Measurements from ENCODE around the gene CXCR2. TPM values are rescaled to one million over a fixed set of nuclear protein-coding genes. Genes with fewer than 3 reads are reported as not detected.

The CXCR2 gene
- total RNA-seq, 2 experiments from 2014 or later: not detected

DNA sequence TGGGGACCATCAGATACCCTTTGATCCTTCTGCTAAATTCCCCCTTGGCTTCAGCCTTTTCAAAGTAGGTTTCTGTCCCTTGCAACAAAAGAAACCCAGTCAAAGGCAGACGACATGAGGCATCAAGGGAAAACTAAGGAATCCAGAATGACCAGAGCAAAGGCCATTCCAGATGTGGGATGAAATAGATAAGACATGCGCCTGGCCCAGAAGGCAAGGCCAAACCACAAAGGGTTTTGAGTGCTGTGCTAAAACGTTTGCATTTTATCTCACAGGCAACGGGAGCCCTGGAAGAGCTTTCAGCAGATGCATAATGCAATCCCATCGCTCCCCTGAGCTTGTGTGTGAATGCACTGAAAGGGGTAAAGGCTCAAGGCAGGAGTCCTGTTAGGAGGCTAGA lies 23.3 kb downstream of the CXCR2 start:
- intact Hi-C loops (cut with micrococcal nuclease; ENCODE audit: unreplicated experiment): no loop called here
- Histone ChIP-seq H3K36me3 (ENCODE audit: insufficient read depth, low read length) (no peaks in the 10 kb centered on the region), H3K4me2 (ENCODE audit: low read length) (no peak overlapping the region), H3K4me3 (ENCODE audit: low read depth, low read length, poor library complexity, severe bottlenecking) (no peak overlapping the region), H3K9me2 (ENCODE audit: insufficient read depth, low read length) (no peaks in the 10 kb centered on the region), H3K4me1 (ENCODE audit: insufficient read depth, low read length, poor library complexity, severe bottlenecking) (no peaks in the 10 kb centered on the region), H3K79me2 (ENCODE audit: insufficient read depth, low read depth, low read length) (no peaks in the 10 kb centered on the region), H3K27ac (ENCODE audit: low read depth, low read length, poor library complexity, severe bottlenecking) (no peak overlapping the region), H4K20me1 (ENCODE audit: insufficient read depth, low read length) (no peaks in the 10 kb centered on the region), H2AFZ (ENCODE audit: low read length) (no peak overlapping the region), H3K9me3 (ENCODE audit: low read length) (no peaks in the 10 kb centered on the region)
- ChIA-PET POLR2A (no interaction called here), CTCF (ENCODE audit: unreplicated experiment) (no interaction called here)
- TF ChIP-seq EZH2phosphoT487 (IDR thresholded peaks at IDR 0.05; ENCODE audit: borderline replicate concordance, low read depth, low read length): no peak
- TF ChIP-seq, protein P1, sequence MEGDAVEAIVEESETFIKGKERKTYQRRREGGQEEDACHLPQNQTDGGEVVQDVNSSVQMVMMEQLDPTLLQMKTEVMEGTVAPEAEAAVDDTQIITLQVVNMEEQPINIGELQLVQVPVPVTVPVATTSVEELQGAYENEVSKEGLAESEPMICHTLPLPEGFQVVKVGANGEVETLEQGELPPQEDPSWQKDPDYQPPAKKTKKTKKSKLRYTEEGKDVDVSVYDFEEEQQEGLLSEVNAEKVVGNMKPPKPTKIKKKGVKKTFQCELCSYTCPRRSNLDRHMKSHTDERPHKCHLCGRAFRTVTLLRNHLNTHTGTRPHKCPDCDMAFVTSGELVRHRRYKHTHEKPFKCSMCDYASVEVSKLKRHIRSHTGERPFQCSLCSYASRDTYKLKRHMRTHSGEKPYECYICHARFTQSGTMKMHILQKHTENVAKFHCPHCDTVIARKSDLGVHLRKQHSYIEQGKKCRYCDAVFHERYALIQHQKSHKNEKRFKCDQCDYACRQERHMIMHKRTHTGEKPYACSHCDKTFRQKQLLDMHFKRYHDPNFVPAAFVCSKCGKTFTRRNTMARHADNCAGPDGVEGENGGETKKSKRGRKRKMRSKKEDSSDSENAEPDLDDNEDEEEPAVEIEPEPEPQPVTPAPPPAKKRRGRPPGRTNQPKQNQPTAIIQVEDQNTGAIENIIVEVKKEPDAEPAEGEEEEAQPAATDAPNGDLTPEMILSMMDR (conservative IDR thresholded peaks at IDR 0.05; ENCODE audit: low read length): no peak
- DNase-seq (ENCODE audit: low spot score): no peak
- no TSS peak for BruUV-seq (replicated peaks)

- Histone ChIP-seq H3K4me2 (ENCODE audit: low read length) (no peak overlapping the region), H2AFZ (ENCODE audit: low read length) (no peak overlapping the region), H4K20me1 (ENCODE audit: insufficient read depth, low read length) (no peaks in the 10 kb centered on the region), H3K9me3 (ENCODE audit: low read length) (no peaks in the 10 kb centered on the region), H3K4me3 (ENCODE audit: low read depth, low read length, poor library complexity, severe bottlenecking) (no peak overlapping the region), H3K9me2 (ENCODE audit: insufficient read depth, low read length) (no peaks in the 10 kb centered on the region), H3K27ac (ENCODE audit: low read depth, low read length, poor library complexity, severe bottlenecking) (no peak overlapping the region), H3K79me2 (ENCODE audit: insufficient read depth, low read depth, low read length) (no peaks in the 10 kb centered on the region), H3K36me3 (ENCODE audit: insufficient read depth, low read length) (no peaks in the 10 kb centered on the region), H3K4me1 (ENCODE audit: insufficient read depth, low read length, poor library complexity, severe bottlenecking) (no peaks in the 10 kb centered on the region)
- intact Hi-C loops (cut with micrococcal nuclease; ENCODE audit: unreplicated experiment): no loop called here
- DNase-seq (ENCODE audit: low spot score): no peak
- TF ChIP-seq, protein P1 (conservative IDR thresholded peaks at IDR 0.05; ENCODE audit: low read length): no peak
- no peak for TF ChIP-seq EZH2phosphoT487 (IDR thresholded peaks at IDR 0.05; ENCODE audit: borderline replicate concordance, low read depth, low read length)
- POLR2A ChIA-PET: no interaction called here
- CTCF ChIA-PET (ENCODE audit: unreplicated experiment): no interaction called here
- BruUV-seq (replicated peaks): no TSS peak
These were observed 24.1 kb downstream of the CXCR2 start for GRCh38 chr2:218149848-218150440.

DNA sequence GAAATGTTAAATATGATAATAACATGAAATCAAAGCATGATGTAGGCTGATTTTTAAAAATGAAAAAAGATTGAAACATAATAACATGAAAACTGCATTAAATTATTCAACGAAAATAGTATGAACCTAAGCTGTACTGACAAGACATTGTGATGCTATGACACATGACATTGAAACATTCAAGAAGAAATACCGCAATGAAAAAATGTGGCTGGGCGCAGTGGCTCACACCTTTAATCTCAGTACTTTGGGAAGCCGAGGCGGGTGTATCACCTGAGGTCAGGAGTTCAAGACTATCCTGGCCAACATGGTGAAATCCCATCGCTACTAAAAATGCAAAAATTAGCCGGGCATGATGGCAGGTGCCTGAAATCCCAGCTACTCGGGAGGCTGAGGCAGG lies 26.3 kb downstream of the CXCR2 start:
- no peak overlapping the region for H3K4me2 ChIP-seq (ENCODE audit: low read length)
- H3K9me2 ChIP-seq (ENCODE audit: insufficient read depth, low read length): no peaks in the 10 kb centered on the region
- H3K79me2 ChIP-seq (ENCODE audit: insufficient read depth, low read depth, low read length): no peaks in the 10 kb centered on the region
- no peak overlapping the region for H2AFZ ChIP-seq (ENCODE audit: low read length)
- ChIA-PET POLR2A (interaction anchor here (1.3 kb wide), 1 partner anchor 10 kb away, joined by 4 read pairs; no protein-coding TSS in a partner anchor), CTCF (ENCODE audit: unreplicated experiment) (no interaction called here)
- BruUV-seq (replicated peaks): no TSS peak
- no peaks in the 10 kb centered on the region for H4K20me1 ChIP-seq (ENCODE audit: insufficient read depth, low read length)
- TF ChIP-seq, protein P1 (conservative IDR thresholded peaks at IDR 0.05; ENCODE audit: low read length): no peak
- no peak for TF ChIP-seq EZH2phosphoT487 (IDR thresholded peaks at IDR 0.05; ENCODE audit: borderline replicate concordance, low read depth, low read length)
- intact Hi-C loops (cut with micrococcal nuclease; ENCODE audit: unreplicated experiment): no loop called here
- no peaks in the 10 kb centered on the region for H3K9me3 ChIP-seq (ENCODE audit: low read length)
- no peak overlapping the region for H3K27ac ChIP-seq (ENCODE audit: low read depth, low read length, poor library complexity, severe bottlenecking)
- H3K4me3 ChIP-seq (ENCODE audit: low read depth, low read length, poor library complexity, severe bottlenecking): no peak overlapping the region
- no peaks in the 10 kb centered on the region for H3K4me1 ChIP-seq (ENCODE audit: insufficient read depth, low read length, poor library complexity, severe bottlenecking)
- no peaks in the 10 kb centered on the region for H3K36me3 ChIP-seq (ENCODE audit: insufficient read depth, low read length)
- no peak for DNase-seq (ENCODE audit: low spot score)

All from OCI-LY7 (cell line).